ENCODE data around the gene TWNK. TPM values are rescaled to one million over a fixed set of nuclear protein-coding genes. Genes with fewer than 3 reads are reported as not detected.

TWNK gene
- total and polyA plus RNA-seq, 10 of the 15 experiments (the other 5 are each of a cell fraction or from before 2014, with no cell fraction given) = 13.6 to 32.8 (median 18.0) TPM

DNA sequence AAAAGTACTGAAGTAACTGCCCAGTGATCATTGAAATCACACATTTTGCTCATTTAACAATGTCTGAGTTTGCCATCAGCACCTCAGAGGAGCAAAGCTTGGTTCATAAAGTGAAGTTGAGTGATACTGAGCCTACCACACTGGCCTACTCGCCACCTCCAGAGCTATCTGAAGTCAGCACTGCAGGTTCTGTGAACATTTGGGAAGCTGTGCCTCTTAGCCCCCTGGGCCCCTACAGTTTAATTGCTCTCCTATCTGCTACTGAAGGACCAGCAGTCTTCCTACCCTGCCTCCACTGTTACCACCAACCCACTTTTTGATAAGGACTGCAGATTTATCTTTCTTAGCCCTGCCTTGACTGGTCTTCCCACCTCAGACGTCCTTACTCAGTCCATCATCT lies 20.0 kb upstream of the TWNK start:
- in situ Hi-C loops (cut with MboI) (no loop called here), intact Hi-C loops (cut with micrococcal nuclease; ENCODE audit: unreplicated experiment) (no loop called here)
- peaks cover 3% of the 10 kb centered on the region; the same call in 1 of the 2 replicates for H3K4me1 ChIP-seq (ENCODE audit: control insufficient read depth, insufficient read depth, low read length)
- H3K9ac ChIP-seq (ENCODE audit: control insufficient read depth, insufficient read depth, low read length) = no peak overlapping the region
- ATAC-seq = no peak
- WGBS (ENCODE audit: insufficient coverage, insufficient replicate concordance, low lambda C conversion rate, missing lambda C conversion rate) = 83% methylated on average over 2 of the region's 2 CpGs
- H2AFZ ChIP-seq (ENCODE audit: control insufficient read depth, low read depth, low read length) = no peak overlapping the region
- no peaks in the 10 kb centered on the region for H3K79me2 ChIP-seq (ENCODE audit: control insufficient read depth, insufficient read depth, low read length)
- BruUV-seq (replicated peaks) = no TSS peak
- H3K36me3 ChIP-seq (ENCODE audit: control insufficient read depth in 2 of 2, insufficient read depth in 2 of 2, low read length in 1 of 2) = peaks cover 2 to 4% of the 10 kb centered on the region in 2 experiments; a peak in 3 of 4 replicates
- DNase-seq (ENCODE audit: low read depth, low spot score) = no peak
- H4K20me1 ChIP-seq (ENCODE audit: control insufficient read depth, insufficient read depth) = no peaks in the 10 kb centered on the region
- no peak overlapping the region for H3K27ac ChIP-seq (ENCODE audit: control insufficient read depth, insufficient read depth)
- POLR2A ChIA-PET = interaction anchor here (1.1 kb wide), 1 partner anchor 18 kb away, joined by 3 read pairs; no protein-coding TSS in a partner anchor
- CTCF ChIA-PET = interaction anchor here (0.8 to 4.6 kb wide), 4 partner anchors 30 to 129 kb away, joined by 3 to 29 read pairs (median 12); no protein-coding TSS in a partner anchor
- no peaks in the 10 kb centered on the region for H3K9me3 ChIP-seq (replicated peaks; ENCODE audit: control insufficient read depth, insufficient read depth, low read length)
- SMC1A ChIA-PET (ENCODE audit: uncharacterized antibody, unreplicated experiment) = interaction anchor here (1.4 kb wide), 1 partner anchor 10 kb away, joined by 4 read pairs; no protein-coding TSS in a partner anchor
- H3K4me3 ChIP-seq = no peak overlapping the region
- RAD21 ChIA-PET (ENCODE audit: unreplicated experiment) = no interaction called here
- no peak overlapping the region for H3K4me2 ChIP-seq (ENCODE audit: control insufficient read depth, insufficient read depth)
- FAIRE-seq = no peak
- H3K27me3 ChIP-seq (replicated peaks in 1 of 2; ENCODE audit: control insufficient read depth in 2 of 2, insufficient read depth in 2 of 2, low read length in 1 of 2) = no peaks in the 10 kb centered on the region
- TF ChIP-seq, protein P1, sequence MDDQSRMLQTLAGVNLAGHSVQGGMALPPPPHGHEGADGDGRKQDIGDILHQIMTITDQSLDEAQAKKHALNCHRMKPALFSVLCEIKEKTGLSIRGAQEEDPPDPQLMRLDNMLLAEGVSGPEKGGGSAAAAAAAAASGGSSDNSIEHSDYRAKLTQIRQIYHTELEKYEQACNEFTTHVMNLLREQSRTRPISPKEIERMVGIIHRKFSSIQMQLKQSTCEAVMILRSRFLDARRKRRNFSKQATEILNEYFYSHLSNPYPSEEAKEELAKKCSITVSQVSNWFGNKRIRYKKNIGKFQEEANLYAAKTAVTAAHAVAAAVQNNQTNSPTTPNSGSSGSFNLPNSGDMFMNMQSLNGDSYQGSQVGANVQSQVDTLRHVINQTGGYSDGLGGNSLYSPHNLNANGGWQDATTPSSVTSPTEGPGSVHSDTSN (IDR thresholded peaks at IDR 0.05; ENCODE audit: insufficient replicate concordance, low read depth, low read length) = no peak
- TF ChIP-seq SRF (IDR thresholded peaks at IDR 0.05; ENCODE audit: low read depth in 2 of 2, low read length in 2 of 2) (no peak), ZBTB40 (IDR thresholded peaks at IDR 0.05; ENCODE audit: borderline replicate concordance) (no peak), NFXL1 (IDR thresholded peaks at IDR 0.05; ENCODE audit: borderline replicate concordance) (no peak), MXI1 (IDR thresholded peaks at IDR 0.05; ENCODE audit: low read depth, low read length) (no peak), SREBF2 (IDR thresholded peaks at IDR 0.05; ENCODE audit: low read length) (no peak), IRF4 (IDR thresholded peaks at IDR 0.05; ENCODE audit: low read depth, low read length) (no peak), SPI1 (IDR thresholded peaks at IDR 0.05; ENCODE audit: borderline replicate concordance, insufficient read depth, low read depth, low read length) (no peak), ZNF274 (IDR thresholded peaks at IDR 0.05; ENCODE audit: insufficient read depth, insufficient read length) (no peak), RFX5 (IDR thresholded peaks at IDR 0.05; ENCODE audit: low read depth, low read length) (no peak), ZNF207 (IDR thresholded peaks at IDR 0.05; ENCODE audit: borderline replicate concordance) (no peak), ZNF217 (IDR thresholded peaks at IDR 0.05) (no peak)
- TF ChIP-seq, protein P2, sequence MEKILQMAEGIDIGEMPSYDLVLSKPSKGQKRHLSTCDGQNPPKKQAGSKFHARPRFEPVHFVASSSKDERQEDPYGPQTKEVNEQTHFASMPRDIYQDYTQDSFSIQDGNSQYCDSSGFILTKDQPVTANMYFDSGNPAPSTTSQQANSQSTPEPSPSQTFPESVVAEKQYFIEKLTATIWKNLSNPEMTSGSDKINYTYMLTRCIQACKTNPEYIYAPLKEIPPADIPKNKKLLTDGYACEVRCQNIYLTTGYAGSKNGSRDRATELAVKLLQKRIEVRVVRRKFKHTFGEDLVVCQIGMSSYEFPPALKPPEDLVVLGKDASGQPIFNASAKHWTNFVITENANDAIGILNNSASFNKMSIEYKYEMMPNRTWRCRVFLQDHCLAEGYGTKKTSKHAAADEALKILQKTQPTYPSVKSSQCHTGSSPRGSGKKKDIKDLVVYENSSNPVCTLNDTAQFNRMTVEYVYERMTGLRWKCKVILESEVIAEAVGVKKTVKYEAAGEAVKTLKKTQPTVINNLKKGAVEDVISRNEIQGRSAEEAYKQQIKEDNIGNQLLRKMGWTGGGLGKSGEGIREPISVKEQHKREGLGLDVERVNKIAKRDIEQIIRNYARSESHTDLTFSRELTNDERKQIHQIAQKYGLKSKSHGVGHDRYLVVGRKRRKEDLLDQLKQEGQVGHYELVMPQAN (conservative IDR thresholded peaks at IDR 0.05) = no peak
- TF ChIP-seq, protein P3, sequence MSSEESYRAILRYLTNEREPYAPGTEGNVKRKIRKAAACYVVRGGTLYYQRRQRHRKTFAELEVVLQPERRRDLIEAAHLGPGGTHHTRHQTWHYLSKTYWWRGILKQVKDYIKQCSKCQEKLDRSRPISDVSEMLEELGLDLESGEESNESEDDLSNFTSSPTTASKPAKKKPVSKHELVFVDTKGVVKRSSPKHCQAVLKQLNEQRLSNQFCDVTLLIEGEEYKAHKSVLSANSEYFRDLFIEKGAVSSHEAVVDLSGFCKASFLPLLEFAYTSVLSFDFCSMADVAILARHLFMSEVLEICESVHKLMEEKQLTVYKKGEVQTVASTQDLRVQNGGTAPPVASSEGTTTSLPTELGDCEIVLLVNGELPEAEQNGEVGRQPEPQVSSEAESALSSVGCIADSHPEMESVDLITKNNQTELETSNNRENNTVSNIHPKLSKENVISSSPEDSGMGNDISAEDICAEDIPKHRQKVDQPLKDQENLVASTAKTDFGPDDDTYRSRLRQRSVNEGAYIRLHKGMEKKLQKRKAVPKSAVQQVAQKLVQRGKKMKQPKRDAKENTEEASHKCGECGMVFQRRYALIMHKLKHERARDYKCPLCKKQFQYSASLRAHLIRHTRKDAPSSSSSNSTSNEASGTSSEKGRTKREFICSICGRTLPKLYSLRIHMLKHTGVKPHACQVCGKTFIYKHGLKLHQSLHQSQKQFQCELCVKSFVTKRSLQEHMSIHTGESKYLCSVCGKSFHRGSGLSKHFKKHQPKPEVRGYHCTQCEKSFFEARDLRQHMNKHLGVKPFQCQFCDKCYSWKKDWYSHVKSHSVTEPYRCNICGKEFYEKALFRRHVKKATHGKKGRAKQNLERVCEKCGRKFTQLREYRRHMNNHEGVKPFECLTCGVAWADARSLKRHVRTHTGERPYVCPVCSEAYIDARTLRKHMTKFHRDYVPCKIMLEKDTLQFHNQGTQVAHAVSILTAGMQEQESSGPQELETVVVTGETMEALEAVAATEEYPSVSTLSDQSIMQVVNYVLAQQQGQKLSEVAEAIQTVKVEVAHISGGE (CRISPR knock-in tag; IDR thresholded peaks at IDR 0.05) = no peak
